Neural cell (in vitro differentiated cells): Measurements from ENCODE around the gene ITGAE. TPM values are rescaled to one million over a fixed set of nuclear protein-coding genes. Genes with fewer than 3 reads are reported as not detected.

ENCODE experiments used
- H2AFZ ChIP-seq: fragments of 200-600, 300-800 bp; sonication (generic), shearing (Covaris generic); 2 replicates; pipeline ENCODE4 v1.6.0; 2014; ENCODE audit warnings: low read depth, mild to moderate bottlenecking, antibody characterized with exemption, low read length, moderate library complexity
- H3F3A ChIP-seq: fragments of 200-600 bp; shearing (Covaris generic); 2 replicates; pipeline ENCODE4 v1.6.1; 2016; ENCODE audit warnings: mild to moderate bottlenecking, moderate library complexity, mixed read lengths, antibody characterized with exemption, low read length; ENCODE audit not compliant: insufficient read depth, poor library complexity, severe bottlenecking
- H3K27ac ChIP-seq: fragments of 200-600, 300-800 bp; sonication (generic), shearing (Covaris generic); 2 replicates; pipeline ENCODE4 v1.5.1; 2014; ENCODE audit warnings: mild to moderate bottlenecking, low read length, moderate library complexity
- H3K27me3 ChIP-seq: fragments of 300-800, 200-600 bp; sonication (generic), shearing (Covaris generic); 2 replicates; pipeline ENCODE4 v1.6.0; 2014; ENCODE audit warnings: mild to moderate bottlenecking, low read depth, low read length, moderate library complexity; ENCODE audit not compliant: insufficient read depth
- H3K36me3 ChIP-seq: fragments of 300-800, 200-600 bp; sonication (generic), shearing (Covaris generic); 2 replicates; pipeline ENCODE4 v1.5.1; 2014; ENCODE audit warnings: mild to moderate bottlenecking, antibody characterized with exemption, low read length, moderate library complexity; ENCODE audit not compliant: insufficient read depth
- H3K4me2 ChIP-seq: fragments of 300-800, 200-600 bp; sonication (generic), shearing (Covaris generic); 2 replicates; pipeline ENCODE4 v1.6.0; 2014; ENCODE audit warnings: mild to moderate bottlenecking, low read length
- H3K4me3 ChIP-seq: fragments of 300-800, 200-600 bp; sonication (generic), shearing (Covaris generic); 2 replicates; pipeline ENCODE4 v1.5.1; 2014; ENCODE audit warnings: mild to moderate bottlenecking, low read length, moderate library complexity
- H3K79me2 ChIP-seq: fragments of 200-600 bp; shearing (Covaris generic); replicated peaks from 2 replicates; pipeline ENCODE4 v1.6.0; 2014; ENCODE audit warnings: mild to moderate bottlenecking, low read length, moderate library complexity; ENCODE audit not compliant: insufficient read depth
- H3K9ac ChIP-seq: fragments of 300-800, 200-600 bp; sonication (generic), shearing (Covaris generic); 2 replicates; pipeline ENCODE4 v1.6.1; 2016; ENCODE audit warnings: mild to moderate bottlenecking, low read length, mixed read lengths
- H3K9me2 ChIP-seq: fragments of 200-600 bp; shearing (Covaris generic); 2 replicates; pipeline ENCODE4 v1.6.1; 2016; ENCODE audit warnings: mild to moderate bottlenecking, low read length, mixed read lengths; ENCODE audit not compliant: insufficient read depth
- H3K9me3 ChIP-seq: fragments of 200-600, 300-800 bp; sonication (generic), shearing (Covaris generic); 2 replicates; pipeline ENCODE4 v1.6.1; 2016; ENCODE audit warnings: mild to moderate bottlenecking, mixed run types, low read length, moderate library complexity, mixed read lengths
- H4K20me1 ChIP-seq: fragments of 200-600 bp; shearing (Covaris generic); 2 replicates; pipeline ENCODE4 v1.6.1; 2016; ENCODE audit warnings: mild to moderate bottlenecking, mixed run types; ENCODE audit not compliant: insufficient read depth
- CTCF ChIP-seq: fragments of 450-650 bp; IDR thresholded peaks from 2 replicates; pipeline ENCODE4 v1.5.1; 2014; ENCODE audit warnings: antibody characterized with exemption, mild to moderate bottlenecking, moderate library complexity; ENCODE audit not compliant: poor library complexity, severe bottlenecking
- EP300 ChIP-seq: fragments of 450-650 bp; conservative IDR thresholded peaks from 2 replicates; pipeline ENCODE4 v1.6.1; 2014; ENCODE audit warnings: antibody characterized with exemption, mild to moderate bottlenecking, moderate library complexity; ENCODE audit not compliant: poor library complexity, severe bottlenecking
- EZH2 ChIP-seq: fragments of 200-600, 300-800 bp; shearing (Covaris generic), sonication (generic); IDR thresholded peaks from 2 replicates; pipeline ENCODE4 v1.6.1; 2014; ENCODE audit warnings: antibody characterized with exemption, low read length, borderline replicate concordance, mild to moderate bottlenecking; ENCODE audit not compliant: insufficient read depth, poor library complexity, severe bottlenecking
- MXI1 ChIP-seq: fragments of 450-650 bp; conservative IDR thresholded peaks from 2 replicates; pipeline ENCODE4 v1.6.1; 2014; ENCODE audit warnings: antibody characterized with exemption, mild to moderate bottlenecking; ENCODE audit not compliant: poor library complexity, severe bottlenecking
- POLR2AphosphoS5 ChIP-seq: IDR thresholded peaks from 2 replicates; pipeline ENCODE4 v1.6.1; 2012
- RAD21 ChIP-seq: fragments of 450-650 bp; conservative IDR thresholded peaks from 2 replicates; pipeline ENCODE4 v1.6.1; 2014; ENCODE audit warnings: antibody characterized with exemption, mild to moderate bottlenecking, moderate library complexity
- REST ChIP-seq: IDR thresholded peaks from 2 replicates; pipeline ENCODE4 v1.6.1; 2012; ENCODE audit warnings: borderline replicate concordance
- SMC3 ChIP-seq: fragments of 450-650 bp; conservative IDR thresholded peaks from 2 replicates; pipeline ENCODE4 v1.6.1; 2014; ENCODE audit warnings: antibody characterized with exemption, mild to moderate bottlenecking, moderate library complexity; ENCODE audit not compliant: poor library complexity
- TAF1 ChIP-seq: IDR thresholded peaks from 2 replicates; pipeline ENCODE4 v1.6.1; 2012; ENCODE audit warnings: low read depth
- polyA plus RNA-seq: library from polyadenylated mRNA; depleted of rRNA; stranded (reverse); fragments of >200 nt; gene quantifications from 2 replicates; pipeline ENCODE4 v1.2.3, GENCODE V29; 2014

The ITGAE gene
- polyA plus RNA-seq, 1 donor from 2014 or later: 169 TPM

GRCh38 chr17:3750296-3750695, 50.7 kb downstream of the ITGAE start:
- Histone ChIP-seq H4K20me1 (no peaks in the 10 kb centered on the region), H3F3A (no peaks in the 10 kb centered on the region), H3K9me3 (no peaks in the 10 kb centered on the region), H3K9me2 (no peaks in the 10 kb centered on the region), H3K79me2 (no peaks in the 10 kb centered on the region), H3K27me3 (no peaks in the 10 kb centered on the region), H3K27ac (no peak overlapping the region), H3K4me2 (no peak overlapping the region), H2AFZ (no peak overlapping the region), H3K4me3 (no peak overlapping the region), H3K9ac (no peak overlapping the region), H3K36me3 (no peaks in the 10 kb centered on the region)
- TF ChIP-seq EZH2 (no peak), SMC3 (no peak), CTCF (no peak), POLR2AphosphoS5 (no peak), EP300 (no peak), TAF1 (no peak)

GRCh38 chr17:3748576-3748975, 52.4 kb downstream of the ITGAE start:
- H3F3A ChIP-seq: no peaks in the 10 kb centered on the region
- H2AFZ ChIP-seq: no peak overlapping the region
- H3K27ac ChIP-seq: no peak overlapping the region
- H4K20me1 ChIP-seq: no peaks in the 10 kb centered on the region
- no peaks in the 10 kb centered on the region for H3K27me3 ChIP-seq
- H3K9me3 ChIP-seq: no peaks in the 10 kb centered on the region
- TF ChIP-seq CTCF: no peak
- no peak for TF ChIP-seq MXI1
- no peak for TF ChIP-seq RAD21
- TF ChIP-seq POLR2AphosphoS5: no peak
- no peak for TF ChIP-seq REST
- TF ChIP-seq TAF1: no peak
- no peak for TF ChIP-seq EP300
- TF ChIP-seq EZH2: no peak
- TF ChIP-seq SMC3: no peak
- H3K4me2 ChIP-seq: no peak overlapping the region
- no peaks in the 10 kb centered on the region for H3K79me2 ChIP-seq
- H3K36me3 ChIP-seq: no peaks in the 10 kb centered on the region
- H3K9me2 ChIP-seq: no peaks in the 10 kb centered on the region
- H3K9ac ChIP-seq: no peak overlapping the region
- no peak overlapping the region for H3K4me3 ChIP-seq
